Hepatocyte (in vitro differentiated cells): Measurements from ENCODE around the gene DPYSL3. TPM values are rescaled to one million over a fixed set of nuclear protein-coding genes. Genes with fewer than 3 reads are reported as not detected.

ENCODE experiments used
- DNase-seq: peaks from one replicate; pipeline ENCODE4 v3.0.0-alpha.2; 2016; ENCODE audit warnings: low spot score
- H2AFZ ChIP-seq: fragments of 200-600 bp; sonication (generic); 2 replicates; pipeline ENCODE4 v1.6.0; 2016; ENCODE audit warnings: antibody characterized with exemption, mild to moderate bottlenecking
- H3K27ac ChIP-seq: fragments of 200-600 bp; sonication (generic); 2 replicates; pipeline ENCODE4 v1.5.1; 2016; ENCODE audit warnings: mild to moderate bottlenecking
- H3K27me3 ChIP-seq: fragments of 200-600 bp; sonication (generic); 2 replicates; pipeline ENCODE4 v1.6.1; 2016
- H3K36me3 ChIP-seq: fragments of 200-600 bp; sonication (generic); replicated peaks from 2 replicates; pipeline ENCODE4 v1.5.1; 2016; ENCODE audit warnings: low read depth; ENCODE audit not compliant: insufficient read depth
- H3K4me1 ChIP-seq: fragments of 200-600 bp; sonication (generic); 2 replicates; pipeline ENCODE4 v1.5.1; 2016; ENCODE audit warnings: mild to moderate bottlenecking, moderate library complexity; ENCODE audit not compliant: insufficient read depth
- H3K4me2 ChIP-seq: fragments of 200-600 bp; sonication (generic); 2 replicates; pipeline ENCODE4 v1.6.0; 2016
- H3K4me3 ChIP-seq: fragments of 200-600 bp; sonication (generic); 2 replicates; pipeline ENCODE4 v1.5.1; 2016; ENCODE audit warnings: mild to moderate bottlenecking
- H3K79me2 ChIP-seq: fragments of 200-600 bp; sonication (generic); 2 replicates; pipeline ENCODE4 v1.6.0; 2017; ENCODE audit warnings: mild to moderate bottlenecking
- H3K9me2 ChIP-seq: fragments of 200-600 bp; sonication (generic); replicated peaks from 2 replicates; pipeline ENCODE4 v1.6.0; 2017; ENCODE audit warnings: mild to moderate bottlenecking; ENCODE audit not compliant: insufficient read depth
- H3K9me3 ChIP-seq: fragments of 200-600 bp; sonication (generic); 2 replicates; pipeline ENCODE4 v1.5.1; 2016; ENCODE audit warnings: low read depth, mild to moderate bottlenecking
- H4K20me1 ChIP-seq: fragments of 200-600 bp; sonication (generic); 2 replicates; pipeline ENCODE4 v1.6.0; 2016; ENCODE audit warnings: mild to moderate bottlenecking; ENCODE audit not compliant: insufficient read depth, poor library complexity, severe bottlenecking
- CTCF ChIP-seq: fragments of 200-600 bp; sonication (generic); IDR thresholded peaks from 2 replicates; pipeline ENCODE4 v1.5.1; 2016; ENCODE audit warnings: antibody characterized with exemption, mild to moderate bottlenecking; ENCODE audit not compliant: poor library complexity
- EZH2 ChIP-seq: fragments of 200-600 bp; sonication (generic); IDR thresholded peaks from 2 replicates; pipeline ENCODE4 v1.6.1; 2016; ENCODE audit warnings: antibody characterized with exemption, mild to moderate bottlenecking, borderline replicate concordance
- EZH2phosphoT487 ChIP-seq: fragments of 200-600 bp; sonication (generic); IDR thresholded peaks from one replicate; pipeline ENCODE4 v1.6.1; 2018; ENCODE audit warnings: antibody characterized with exemption, mild to moderate bottlenecking, low read depth, moderate library complexity; ENCODE audit not compliant: unreplicated experiment, severe bottlenecking
- WGBS: methylation state at CpG from one replicate; pipeline ENCODE4 v1.1.6; 2016; ENCODE audit warnings: low lambda C conversion rate; ENCODE audit errors: missing lambda C conversion rate; 5-methylcytosine and 5-hydroxymethylcytosine counted together
- polyA plus RNA-seq: library from polyadenylated mRNA; unstranded; fragments of >200 nt; fragmentation: Nextera tagmentation; extraction: Ambion mirVana; gene quantifications from 2 replicates; pipeline ENCODE4 v1.2.1, GENCODE V29; 2016
- total RNA-seq: library from RNA; depleted of rRNA; stranded (reverse); fragments of >200 nt; gene quantifications from 2 replicates; pipeline ENCODE4 v1.2.3, GENCODE V29; 2014

Gene DPYSL3
- total and polyA plus RNA-seq, 2 experiments from 2014 or later: 35.7 to 78.0 TPM

DNA sequence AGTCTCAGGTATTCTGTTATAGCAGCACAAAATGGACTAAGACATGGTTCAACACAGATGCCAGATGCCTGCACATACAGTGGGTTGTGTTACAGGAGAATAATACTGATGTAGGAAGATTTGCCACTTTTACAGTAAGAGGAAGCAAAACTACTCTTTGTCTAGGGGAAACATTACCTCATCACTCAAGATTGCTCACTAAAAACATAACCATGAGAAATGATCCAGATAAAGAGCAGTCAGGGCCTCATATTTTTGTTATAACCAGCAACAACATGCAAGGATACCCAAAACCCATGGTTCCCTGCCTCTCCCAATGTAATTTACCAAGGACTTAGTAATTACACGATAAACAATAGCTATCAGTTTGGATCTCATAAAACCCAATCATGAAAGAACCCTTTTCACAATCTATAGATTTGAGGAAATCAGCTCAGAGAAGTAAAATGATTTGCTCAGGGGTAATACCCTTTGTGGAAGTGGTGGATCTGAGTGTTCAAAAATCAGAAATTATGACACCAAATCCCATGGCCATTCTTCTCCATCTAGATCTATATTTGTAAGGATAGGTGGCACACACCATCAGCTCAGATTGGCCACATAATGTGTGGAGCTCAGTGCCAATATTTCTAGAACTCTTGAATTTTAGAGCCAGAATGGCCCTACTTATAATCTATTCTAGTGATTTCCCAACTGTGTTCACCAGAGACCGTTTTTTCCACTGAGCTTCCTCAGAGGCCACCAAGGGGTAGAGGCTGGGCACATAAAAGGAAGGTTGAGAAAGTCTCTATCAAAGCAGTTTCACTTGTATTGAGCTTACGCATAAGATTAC is 27.8 kb downstream of the DPYSL3 start:
- Histone ChIP-seq H3K4me3 (no peak overlapping the region), H3K9me3 (no peaks in the 10 kb centered on the region), H3K4me2 (no peak overlapping the region), H3K36me3 (no peaks in the 10 kb centered on the region), H4K20me1 (no peaks in the 10 kb centered on the region), H3K9me2 (no peaks in the 10 kb centered on the region), H3K79me2 (no peaks in the 10 kb centered on the region), H2AFZ (no peak overlapping the region), H3K27ac (no peak overlapping the region), H3K4me1 (no peaks in the 10 kb centered on the region), H3K27me3 (no peaks in the 10 kb centered on the region)
- TF ChIP-seq EZH2phosphoT487: no peak
- no peak for TF ChIP-seq EZH2
- no peak for TF ChIP-seq CTCF
- no peak for DNase-seq
- WGBS: 88% methylated on average over 3 of the region's 3 CpGs

DNA sequence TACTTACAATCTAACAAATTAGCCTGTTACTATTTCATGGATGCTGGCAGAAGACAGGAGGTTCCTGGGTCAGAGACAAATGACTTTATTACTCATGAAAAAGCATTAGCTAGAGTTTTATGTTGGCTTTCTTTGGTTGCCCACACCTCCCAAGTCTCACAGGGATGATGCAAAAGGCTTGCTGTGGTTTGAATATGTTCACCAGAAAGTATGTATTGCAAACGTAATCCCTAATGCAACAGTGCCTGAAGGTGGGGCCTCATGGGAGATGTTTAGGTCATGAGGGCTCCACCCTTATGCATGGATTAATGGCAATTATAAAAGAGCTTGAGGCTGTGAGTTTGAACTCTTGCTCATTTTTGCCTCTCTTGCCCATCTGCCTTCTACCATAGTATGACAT is 28.5 kb downstream of the DPYSL3 start:
- H3K4me3 ChIP-seq: no peak overlapping the region
- no peaks in the 10 kb centered on the region for H3K9me2 ChIP-seq
- DNase-seq: no peak
- TF ChIP-seq EZH2phosphoT487 (no peak), EZH2 (no peak), CTCF (no peak)
- H3K79me2 ChIP-seq: no peaks in the 10 kb centered on the region
- H2AFZ ChIP-seq: no peak overlapping the region
- no peaks in the 10 kb centered on the region for H4K20me1 ChIP-seq
- H3K27me3 ChIP-seq: no peaks in the 10 kb centered on the region
- no peaks in the 10 kb centered on the region for H3K36me3 ChIP-seq
- H3K27ac ChIP-seq: no peak overlapping the region
- WGBS: 86% methylated on average over 1 of the region's 1 CpG
- H3K9me3 ChIP-seq: no peaks in the 10 kb centered on the region
- no peak overlapping the region for H3K4me2 ChIP-seq
- no peaks in the 10 kb centered on the region for H3K4me1 ChIP-seq

- Histone ChIP-seq H3K9me3 (no peaks in the 10 kb centered on the region), H3K36me3 (no peaks in the 10 kb centered on the region), H3K27ac (no peak overlapping the region), H3K27me3 (no peaks in the 10 kb centered on the region), H3K9me2 (no peaks in the 10 kb centered on the region), H3K4me1 (no peaks in the 10 kb centered on the region), H2AFZ (no peak overlapping the region), H4K20me1 (no peaks in the 10 kb centered on the region), H3K4me3 (no peak overlapping the region), H3K79me2 (no peaks in the 10 kb centered on the region), H3K4me2 (no peak overlapping the region)
- no peak for DNase-seq
- TF ChIP-seq CTCF: no peak
- TF ChIP-seq EZH2phosphoT487: no peak
- TF ChIP-seq EZH2: no peak
- WGBS: 75% methylated on average over 6 of the region's 6 CpGs
These were observed 29.9 kb downstream of the DPYSL3 start for GRCh38 chr5:147479949-147480348.
